Measurements from ENCODE around the gene PTN. TPM values are rescaled to one million over a fixed set of nuclear protein-coding genes. Genes with fewer than 3 reads are reported as not detected.

Gene PTN
- total and polyA plus RNA-seq, 9 of the 15 experiments (the other 6 are each of a cell fraction or from before 2014, with no cell fraction given) = not detected

GRCh38 chr7:137329411-137329810 is 14.1 kb downstream of the PTN start:
- no peaks in the 10 kb centered on the region for H3K4me1 ChIP-seq (replicated peaks in 1 of 2; ENCODE audit: control insufficient read depth in 2 of 2, insufficient read depth in 2 of 2, low read length in 2 of 2)
- H3K9me1 ChIP-seq (ENCODE audit: control insufficient read depth, insufficient read depth, low read length) = no peaks in the 10 kb centered on the region
- ATAC-seq (no peak), FAIRE-seq (no peak), DNase-seq (ENCODE audit: extremely low read depth in 1 of 4, low spot score in 3 of 4) (no peak)
- no peaks in the 10 kb centered on the region for H3K27me3 ChIP-seq (ENCODE audit: control insufficient read depth in 2 of 2, insufficient read depth in 2 of 2, low read length in 2 of 2)
- no peak for TF ChIP-seq PBX2 (CRISPR knock-in tag; IDR thresholded peaks at IDR 0.05; ENCODE audit: low read depth)
- no peak for TF ChIP-seq PBX2 (tag; conservative IDR thresholded peaks at IDR 0.05; ENCODE audit: low read depth)
- TF ChIP-seq ZNF311 (CRISPR knock-in tag; IDR thresholded peaks at IDR 0.05) = no peak
- no peak for TF ChIP-seq POLR3A (IDR thresholded peaks at IDR 0.05; ENCODE audit: borderline replicate concordance, extremely low read depth, insufficient read depth, insufficient read length)
- no peak for TF ChIP-seq ZNF143 (CRISPR knock-in tag; IDR thresholded peaks at IDR 0.05)
- no peak for TF ChIP-seq E2F8 (IDR thresholded peaks at IDR 0.05; ENCODE audit: low read depth, partially characterized antibody)
- no peak for TF ChIP-seq PRPF4 (IDR thresholded peaks at IDR 0.05; ENCODE audit: insufficient read depth, low read depth, low read length, poor library complexity, severe bottlenecking)
- TF ChIP-seq ZFP1 (CRISPR knock-in tag; IDR thresholded peaks at IDR 0.05) = no peak
- no peak for TF ChIP-seq SMAD3 (CRISPR knock-in tag; conservative IDR thresholded peaks at IDR 0.05)
- TF ChIP-seq PRMT5 (CRISPR knock-in tag; IDR thresholded peaks at IDR 0.05) = no peak
- no peak for TF ChIP-seq USF1 (CRISPR knock-in tag; IDR thresholded peaks at IDR 0.05)
- TF ChIP-seq ZNF354B (CRISPR knock-in tag; IDR thresholded peaks at IDR 0.05) = no peak
- no peak for TF ChIP-seq ZNF197 (CRISPR knock-in tag; IDR thresholded peaks at IDR 0.05; ENCODE audit: low read depth)
- TF ChIP-seq LEF1 (IDR thresholded peaks at IDR 0.05) = no peak
- no peak for TF ChIP-seq FOS (IDR thresholded peaks at IDR 0.05; ENCODE audit: extremely low read depth, insufficient read length)
- TF ChIP-seq MCM5 (IDR thresholded peaks at IDR 0.05; ENCODE audit: low read depth) = no peak
- TF ChIP-seq BRF2 (IDR thresholded peaks at IDR 0.05; ENCODE audit: borderline replicate concordance, insufficient read depth, insufficient read length) = no peak
- no peak for TF ChIP-seq ZEB2 (IDR thresholded peaks at IDR 0.05)
- no peak overlapping the region for H3K9ac ChIP-seq (ENCODE audit: insufficient read depth in 1 of 2, low read depth in 2 of 2, low read length in 2 of 2)
- no peaks in the 10 kb centered on the region for H3K79me2 ChIP-seq (ENCODE audit: control insufficient read depth, insufficient read depth, low read length)
- BruUV-seq (replicated peaks) = no TSS peak
- in situ Hi-C loops (cut with MboI) (no loop called here), intact Hi-C loops (cut with micrococcal nuclease) (no loop called here)
- CTCF ChIA-PET (ENCODE audit: low intra/inter-chr PET ratio) = no interaction called here
- POLR2A ChIA-PET = interaction anchor here (1.3 kb wide), 1 partner anchor 10 kb away, joined by 3 read pairs; no protein-coding TSS in a partner anchor
- no peaks in the 10 kb centered on the region; the same call in 1 of the 2 replicates for H3K9me3 ChIP-seq (replicated peaks; ENCODE audit: control insufficient read depth, insufficient read depth, low read depth, low read length)
- no peak overlapping the region for H3K4me2 ChIP-seq (ENCODE audit: insufficient read depth, low read length)
- 0% methylated on average over 1 of the region's 1 CpG for whole genome bisulfite sequencing (ENCODE audit: insufficient coverage, low coverage, missing lambda C conversion rate)
- no peaks in the 10 kb centered on the region for H4K20me1 ChIP-seq (replicated peaks; ENCODE audit: control insufficient read depth, insufficient read depth, low read length)
- no peaks in the 10 kb centered on the region for H3K36me3 ChIP-seq (ENCODE audit: control insufficient read depth, insufficient read depth, low read length)
- no peak overlapping the region for H3K27ac ChIP-seq (ENCODE audit: extremely low read depth, low read depth, low read length)
- H2AFZ ChIP-seq (ENCODE audit: low read depth, low read length) = no peak overlapping the region
- H3K4me3 ChIP-seq = no peak overlapping the region
